Activated CD8-positive, alpha-beta T cell treated with anti-CD3 and anti-CD28 coated beads for 36 hours (primary cell): ENCODE measurements around the gene IFNL4. TPM values are rescaled to one million over a fixed set of nuclear protein-coding genes. Genes with fewer than 3 reads are reported as not detected.

Source experiments
- ATAC-seq: fragments of 200-7000 bp; cut with Tn5 transposase; one replicate; pipeline ENCODE4 v1.10.0; 2021; ENCODE audit warnings: mild to moderate bottlenecking, moderate library complexity
- CTCF ChIA-PET: fragments of 350-600 bp; sonication (Branson Sonifier 250); formaldehyde crosslinking; loops from one replicate; lab custom pipeline; 2021; ENCODE audit warnings: antibody characterized with exemption; lab: Charles Lee
- POLR2A ChIA-PET: fragments of 350-600 bp; sonication (Branson Sonifier 250); formaldehyde crosslinking; loops from one replicate; lab custom pipeline; 2021; ENCODE audit warnings: antibody characterized with exemption; lab: Charles Lee
- DNase-seq: peaks from one replicate; pipeline ENCODE4 v3.0.0-alpha.2; 2020
- H3K27ac Mint-ChIP-seq: one replicate; pipeline ENCODE4 v1.8.0; 2021; ENCODE audit warnings: mild to moderate bottlenecking, mixed read lengths
- H3K27me3 Mint-ChIP-seq: one replicate; pipeline ENCODE4 v1.8.0; 2021; ENCODE audit warnings: mixed read lengths
- H3K36me3 Mint-ChIP-seq: one replicate; pipeline ENCODE4 v1.8.0; 2021; ENCODE audit warnings: low read depth, mixed read lengths
- H3K4me1 Mint-ChIP-seq: one replicate; pipeline ENCODE4 v1.8.0; 2021; ENCODE audit warnings: low read depth, mixed read lengths
- H3K4me3 Mint-ChIP-seq: one replicate; pipeline ENCODE4 v1.8.0; 2021; ENCODE audit warnings: mild to moderate bottlenecking, moderate library complexity, mixed read lengths
- H3K9me3 Mint-ChIP-seq: one replicate; pipeline ENCODE4 v1.8.0; 2021; ENCODE audit warnings: mixed read lengths
- CTCF ChIP-seq: fragments of 200-600 bp; IDR thresholded peaks from one replicate; pipeline ENCODE4 v1.8.0; 2022; ENCODE audit warnings: antibody characterized with exemption, mild to moderate bottlenecking
- intact Hi-C: fragments of 100-400 bp; cut with micrococcal nuclease; formaldehyde crosslinking; loops from one replicate; pipeline ENCODE4 v1.10.0; 2022
- total RNA-seq, 2 experiments: library from RNA; stranded (reverse); gene quantifications; one replicate each; pipeline ENCODE4 v1.2.3, GENCODE V29; 2021

Gene IFNL4
- total RNA-seq, 2 experiments from 2014 or later: not detected

- peaks cover 2% of the 10 kb centered on the region for H3K4me1 Mint-ChIP-seq
- no peak for DNase-seq
- H3K36me3 Mint-ChIP-seq: no peaks in the 10 kb centered on the region
- ATAC-seq: no peak
- POLR2A ChIA-PET: no interaction called here
- H3K27me3 Mint-ChIP-seq: peaks cover 31% of the 10 kb centered on the region
- no peak overlapping the region for H3K4me3 Mint-ChIP-seq
- intact Hi-C loops: no loop called here
- no peak for TF ChIP-seq CTCF
- CTCF ChIA-PET: interaction anchor here (1.2 kb wide), 1 partner anchor 10 kb away, joined by 3 read pairs; no protein-coding TSS in a partner anchor
- H3K27ac Mint-ChIP-seq: no peak overlapping the region
- H3K9me3 Mint-ChIP-seq: no peaks in the 10 kb centered on the region
Measured at GRCh38 chr19:39265321-39265916, 16.8 kb upstream of the IFNL4 start.

GRCh38 chr19:39264306-39265290 lies 15.9 kb upstream of the IFNL4 start:
- ATAC-seq (no peak), DNase-seq (no peak)
- peaks cover 31% of the 10 kb centered on the region for H3K27me3 Mint-ChIP-seq
- H3K27ac Mint-ChIP-seq: no peak overlapping the region
- TF ChIP-seq CTCF: no peak
- peaks cover 2% of the 10 kb centered on the region for H3K4me1 Mint-ChIP-seq
- no peaks in the 10 kb centered on the region for H3K36me3 Mint-ChIP-seq
- intact Hi-C loops: no loop called here
- CTCF ChIA-PET: interaction anchor here (1.2 kb wide), 1 partner anchor 10 kb away, joined by 3 read pairs; no protein-coding TSS in a partner anchor
- H3K9me3 Mint-ChIP-seq: no peaks in the 10 kb centered on the region
- POLR2A ChIA-PET: no interaction called here
- no peak overlapping the region for H3K4me3 Mint-ChIP-seq

DNA sequence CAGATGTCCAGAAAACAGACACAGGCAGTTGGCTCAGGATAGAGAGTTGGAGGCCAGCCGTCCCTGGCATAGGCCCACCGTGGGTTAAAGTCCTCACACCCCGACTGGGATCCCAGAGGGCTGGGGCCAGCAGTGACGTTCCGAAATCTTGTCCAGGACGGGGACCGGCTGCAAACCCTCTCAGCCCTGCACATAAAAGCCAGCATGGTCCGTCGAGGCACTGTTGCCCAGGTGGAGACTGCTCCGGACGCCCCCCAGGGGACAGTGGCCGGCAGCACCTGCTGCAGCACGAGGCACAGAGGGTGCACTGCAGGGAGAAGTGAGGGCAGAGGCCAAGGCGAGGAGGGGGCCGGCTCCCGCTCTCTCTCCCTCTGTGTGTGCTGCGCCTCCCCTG lies 15.3 kb upstream of the IFNL4 start:
- peaks cover 31% of the 10 kb centered on the region for H3K27me3 Mint-ChIP-seq
- DNase-seq: no peak
- POLR2A ChIA-PET: no interaction called here
- intact Hi-C loops: no loop called here
- H3K27ac Mint-ChIP-seq: no peak overlapping the region
- no peaks in the 10 kb centered on the region for H3K36me3 Mint-ChIP-seq
- CTCF ChIA-PET: no interaction called here
- ATAC-seq: no peak
- peaks cover 2% of the 10 kb centered on the region for H3K4me1 Mint-ChIP-seq
- no peak overlapping the region for H3K4me3 Mint-ChIP-seq
- TF ChIP-seq CTCF: no peak
- no peaks in the 10 kb centered on the region for H3K9me3 Mint-ChIP-seq

DNA sequence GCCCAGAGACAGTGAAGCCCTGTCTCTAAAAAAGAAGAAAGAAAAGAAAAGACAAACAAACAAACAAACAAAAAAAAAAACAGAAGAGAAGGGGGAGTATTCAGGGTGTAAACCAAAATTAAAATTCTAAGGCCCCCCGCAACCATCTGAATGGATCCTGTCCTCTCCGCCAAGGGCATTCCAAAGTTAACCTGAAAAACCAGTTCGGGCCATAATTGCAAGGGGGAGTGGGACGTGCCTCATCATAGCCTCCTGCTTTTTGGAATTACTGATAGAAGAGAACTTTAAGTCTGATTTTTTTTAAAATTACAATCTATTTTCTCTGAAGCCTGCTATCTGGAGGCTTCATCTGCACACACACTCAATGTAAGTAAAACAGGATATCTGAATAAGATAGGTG lies 13.8 kb upstream of the IFNL4 start:
- ATAC-seq: no peak
- Mint-ChIP-seq H3K9me3 (no peaks in the 10 kb centered on the region), H3K4me3 (no peak overlapping the region), H3K27me3 (peaks cover 31% of the 10 kb centered on the region), H3K27ac (no peak overlapping the region), H3K4me1 (peaks cover 7% of the 10 kb centered on the region), H3K36me3 (no peaks in the 10 kb centered on the region)
- intact Hi-C loops: no loop called here
- no peak for DNase-seq
- CTCF ChIA-PET: interaction anchor here (1.0 kb wide), 1 partner anchor 10 kb away, joined by 3 read pairs; no protein-coding TSS in a partner anchor
- no peak for TF ChIP-seq CTCF
- POLR2A ChIA-PET: interaction anchor here (0.5 kb wide), 1 partner anchor 274 kb away, joined by 3 read pairs; no protein-coding TSS in a partner anchor
